GM19193 (cell line): ENCODE measurements around the gene JMJD8.

Experiments used
- POLR2A ChIP-seq: IDR thresholded peaks from 4 replicates; pipeline ENCODE4 v1.6.1; 2011; ENCODE audit not compliant: insufficient read depth, insufficient read length; ENCODE audit errors: extremely low read depth

The JMJD8 gene

GRCh38 chr16:670485-671352 lies 13.4 kb downstream of the JMJD8 start:
- TF ChIP-seq POLR2A: no peak

- no peak for TF ChIP-seq POLR2A
Measured at GRCh38 chr16:669666-670065, 14.5 kb downstream of the JMJD8 start.

GRCh38 chr16:668519-669171 lies 15.5 kb downstream of the JMJD8 start:
- no peak for TF ChIP-seq POLR2A

GRCh38 chr16:667780-668518 lies 16.2 kb downstream of the JMJD8 start, which contains the start of gene RHOT2:
Gene RHOT2, plus strand, starts transcription at chr16:668132. Its CDS starts 68 bp downstream, at chr16:668200.
- peak; percentile 89 for TF ChIP-seq POLR2A

- no peak for TF ChIP-seq POLR2A
Measured at GRCh38 chr16:667113-667779, 16.9 kb downstream of the JMJD8 start.

GRCh38 chr16:666572-666971 lies 17.6 kb downstream of the JMJD8 start:
- no peak for TF ChIP-seq POLR2A

- no peak for TF ChIP-seq POLR2A
Measured at GRCh38 chr16:662597-662996, 21.5 kb downstream of the JMJD8 start.

- TF ChIP-seq POLR2A: no peak
Measured at GRCh38 chr16:662095-662494, 22.0 kb downstream of the JMJD8 start.

GRCh38 chr16:661184-661821 lies 22.8 kb downstream of the JMJD8 start:
- no peak for TF ChIP-seq POLR2A

GRCh38 chr16:660459-661183 lies 23.5 kb downstream of the JMJD8 start:
- TF ChIP-seq POLR2A: no peak

GRCh38 chr16:660132-660458 lies 24.0 kb downstream of the JMJD8 start:
- TF ChIP-seq POLR2A: no peak

- TF ChIP-seq POLR2A: no peak
Measured at GRCh38 chr16:659618-660017, 24.5 kb downstream of the JMJD8 start.

GRCh38 chr16:658679-659571 lies 25.2 kb downstream of the JMJD8 start:
- TF ChIP-seq POLR2A: no peak
